Neural progenitor cell (in vitro differentiated cells): ENCODE data around the gene SCARF2. TPM values are rescaled to one million over a fixed set of nuclear protein-coding genes. Genes with fewer than 3 reads are reported as not detected.
A peak's percentile ranks its signal among the peaks of the same experiment; 100 is the strongest.

ENCODE experiments used
- DNase-seq: peaks from one replicate; pipeline ENCODE4 v3.0.0-alpha.2; 2016; ENCODE audit warnings: low spot score
- H2AFZ ChIP-seq: fragments of 200-600 bp; sonication (generic); replicated peaks from 2 replicates; pipeline ENCODE4 v1.6.1; 2016; ENCODE audit warnings: antibody characterized with exemption
- H3F3A ChIP-seq: fragments of 200-600 bp; sonication (generic); 2 replicates; pipeline ENCODE4 v1.6.1; 2016; ENCODE audit warnings: antibody characterized with exemption, low read depth
- H3K27ac ChIP-seq: fragments of 200-600 bp; sonication (generic); 2 replicates; pipeline ENCODE4 v1.5.1; 2016; ENCODE audit warnings: mild to moderate bottlenecking
- H3K27me3 ChIP-seq: fragments of 200-600 bp; sonication (generic); 2 replicates; pipeline ENCODE4 v1.6.1; 2016; ENCODE audit warnings: mild to moderate bottlenecking, moderate library complexity
- H3K36me3 ChIP-seq: fragments of 200-600 bp; sonication (generic); 2 replicates; pipeline ENCODE4 v1.5.1; 2016
- H3K4me1 ChIP-seq: fragments of 200-600 bp; sonication (generic); 2 replicates; pipeline ENCODE4 v1.6.1; 2016; ENCODE audit warnings: mixed run types
- H3K4me2 ChIP-seq: fragments of 200-600 bp; sonication (generic); 2 replicates; pipeline ENCODE4 v1.6.1; 2016
- H3K4me3 ChIP-seq: fragments of 200-600 bp; sonication (generic); 2 replicates; pipeline ENCODE4 v1.5.1; 2016
- H3K79me2 ChIP-seq: fragments of 200-600 bp; sonication (generic); 2 replicates; pipeline ENCODE4 v1.6.1; 2016; ENCODE audit warnings: low read depth
- H3K9ac ChIP-seq: fragments of 200-600 bp; sonication (generic); 2 replicates; pipeline ENCODE4 v1.6.1; 2016
- H3K9me3 ChIP-seq: fragments of 200-600 bp; sonication (generic); 2 replicates; pipeline ENCODE4 v1.5.1; 2016; ENCODE audit warnings: low read depth
- H4K20me1 ChIP-seq: fragments of 200-600 bp; sonication (generic); 2 replicates; pipeline ENCODE4 v1.6.1; 2016; ENCODE audit warnings: low read depth
- H3K27ac Mint-ChIP-seq: 3 replicates; pipeline ENCODE4 v1.8.0; 2021; ENCODE audit warnings: mixed read lengths
- H3K27me3 Mint-ChIP-seq: 2 replicates; pipeline ENCODE4 v1.8.0; 2022; ENCODE audit warnings: low read depth, mild to moderate bottlenecking, inconsistent platforms, moderate library complexity, mixed read lengths; ENCODE audit not compliant: insufficient read depth
- H3K36me3 Mint-ChIP-seq: 3 replicates; pipeline ENCODE4 v1.8.0; 2021; ENCODE audit warnings: mixed read lengths
- H3K4me1 Mint-ChIP-seq: 3 replicates; pipeline ENCODE4 v1.8.0; 2021; ENCODE audit warnings: mixed read lengths
- H3K4me3 Mint-ChIP-seq: 3 replicates; pipeline ENCODE4 v1.8.0; 2021; ENCODE audit warnings: mild to moderate bottlenecking, moderate library complexity, mixed read lengths
- H3K9me3 Mint-ChIP-seq: 3 replicates; pipeline ENCODE4 v1.8.0; 2020; ENCODE audit warnings: mixed read lengths
- CTCF ChIP-seq: fragments of 200-600 bp; sonication (generic); IDR thresholded peaks from 2 replicates; pipeline ENCODE4 v1.5.1; 2017; ENCODE audit warnings: antibody characterized with exemption, mild to moderate bottlenecking
- EZH2 ChIP-seq: fragments of 200-600 bp; sonication (generic); IDR thresholded peaks from 2 replicates; pipeline ENCODE4 v1.6.1; 2017; ENCODE audit warnings: antibody characterized with exemption, mild to moderate bottlenecking, moderate library complexity
- EZH2phosphoT487 ChIP-seq: fragments of 200-600 bp; sonication (generic); IDR thresholded peaks from 2 replicates; pipeline ENCODE4 v1.6.1; 2017; ENCODE audit warnings: antibody characterized with exemption
- total RNA-seq: library from RNA; depleted of rRNA; stranded (reverse); fragments of >200 nt; gene quantifications from 2 replicates; pipeline ENCODE4 v1.2.3, GENCODE V29; 2015; ENCODE audit warnings: low replicate concordance

Gene SCARF2
- total RNA-seq, 1 donor from 2014 or later = 0.22 TPM

- Histone ChIP-seq H3K79me2 (no peaks in the 10 kb centered on the region), H3K4me1 (no peaks in the 10 kb centered on the region), H3K9ac (no peak overlapping the region), H3K4me3 (no peak overlapping the region), H3K9me3 (no peaks in the 10 kb centered on the region), H3F3A (peaks cover 9% of the 10 kb centered on the region), H4K20me1 (peaks cover 57% of the 10 kb centered on the region), H2AFZ (no peak overlapping the region), H3K27ac (no peak overlapping the region), H3K4me2 (peak overlapping the region; percentile 89), H3K36me3 (no peaks in the 10 kb centered on the region), H3K27me3 (peaks cover 66% of the 10 kb centered on the region)
- Mint-ChIP-seq H3K36me3 (peaks cover 13% of the 10 kb centered on the region), H3K4me1 (peaks cover 19% of the 10 kb centered on the region), H3K9me3 (no peaks in the 10 kb centered on the region), H3K27ac (no peak overlapping the region), H3K4me3 (peak overlapping the region; percentile 82), H3K27me3 (peaks cover 14% of the 10 kb centered on the region)
- TF ChIP-seq CTCF (peak; percentile 25), EZH2phosphoT487 (no peak)
- DNase-seq = peak; percentile 42
Observed at GRCh38 chr22:20438678-20439492, 1.3 kb upstream of the SCARF2 start.

- peaks cover 19% of the 10 kb centered on the region for H3K4me1 Mint-ChIP-seq
- peak overlapping the region; percentile 89 for H3K4me2 ChIP-seq
- peaks cover 9% of the 10 kb centered on the region for H3F3A ChIP-seq
- no peaks in the 10 kb centered on the region for H3K36me3 ChIP-seq
- H3K27ac Mint-ChIP-seq = no peak overlapping the region
- H3K27me3 Mint-ChIP-seq = peaks cover 14% of the 10 kb centered on the region
- no peak overlapping the region for H3K9ac ChIP-seq
- peak overlapping the region; percentile 82 for H3K4me3 Mint-ChIP-seq
- no peak for TF ChIP-seq EZH2phosphoT487
- TF ChIP-seq CTCF = no peak
- no peak for TF ChIP-seq EZH2
- H2AFZ ChIP-seq = no peak overlapping the region
- H3K4me1 ChIP-seq = no peaks in the 10 kb centered on the region
- H3K4me3 ChIP-seq = peak overlapping the region; percentile 54
- H4K20me1 ChIP-seq = peaks cover 63% of the 10 kb centered on the region
- H3K27me3 ChIP-seq = peaks cover 72% of the 10 kb centered on the region
- H3K79me2 ChIP-seq = no peaks in the 10 kb centered on the region
- no peaks in the 10 kb centered on the region for H3K9me3 Mint-ChIP-seq
- no peak overlapping the region for H3K27ac ChIP-seq
- DNase-seq = no peak
- H3K9me3 ChIP-seq = no peaks in the 10 kb centered on the region
- peaks cover 13% of the 10 kb centered on the region for H3K36me3 Mint-ChIP-seq
Observed at GRCh38 chr22:20438427-20438677, 727 bp upstream of the SCARF2 start.

GRCh38 chr22:20436768-20437612 lies 635 bp downstream of the SCARF2 start:
- Histone ChIP-seq H2AFZ (no peak overlapping the region), H3K79me2 (no peaks in the 10 kb centered on the region), H3K9ac (no peak overlapping the region), H3K4me1 (no peaks in the 10 kb centered on the region), H4K20me1 (peaks cover 76% of the 10 kb centered on the region), H3K36me3 (no peaks in the 10 kb centered on the region), H3K4me3 (peak overlapping the region; percentile 54), H3K27me3 (peaks cover 85% of the 10 kb centered on the region), H3K27ac (no peak overlapping the region), H3K4me2 (peak overlapping the region; percentile 89), H3F3A (peaks cover 20% of the 10 kb centered on the region), H3K9me3 (no peaks in the 10 kb centered on the region)
- Mint-ChIP-seq H3K27me3 (peaks cover 27% of the 10 kb centered on the region), H3K27ac (no peak overlapping the region), H3K9me3 (no peaks in the 10 kb centered on the region), H3K4me3 (peak overlapping the region; percentile 90), H3K4me1 (peaks cover 23% of the 10 kb centered on the region), H3K36me3 (peaks cover 6% of the 10 kb centered on the region)
- peak; percentile 35 for DNase-seq
- TF ChIP-seq EZH2phosphoT487 (peak; percentile 95), EZH2 (peak; percentile 93), CTCF (no peak)
